PC-3 (cell line): Measurements from ENCODE around the gene SLC41A3.

Source experiments
- EZH2 ChIP-seq: fragments of 300-600 bp; sonication (generic); IDR thresholded peaks from one replicate; pipeline ENCODE4 v1.6.1; 2017; ENCODE audit warnings: antibody characterized with exemption, mild to moderate bottlenecking, low read length; ENCODE audit not compliant: unreplicated experiment
- EZH2phosphoT487 ChIP-seq: fragments of 300-600 bp; sonication (generic); IDR thresholded peaks from 2 replicates; pipeline ENCODE4 v1.6.1; 2018; ENCODE audit warnings: mild to moderate bottlenecking, antibody characterized with exemption, low read length, borderline replicate concordance
- TF ChIP-seq, protein P1 (sequence below): fragments of 300-600 bp; sonication (generic); conservative IDR thresholded peaks from 2 replicates; pipeline ENCODE4 v1.5.1; 2017; ENCODE audit warnings: antibody characterized with exemption, low read depth, mild to moderate bottlenecking, low read length

DNA sequence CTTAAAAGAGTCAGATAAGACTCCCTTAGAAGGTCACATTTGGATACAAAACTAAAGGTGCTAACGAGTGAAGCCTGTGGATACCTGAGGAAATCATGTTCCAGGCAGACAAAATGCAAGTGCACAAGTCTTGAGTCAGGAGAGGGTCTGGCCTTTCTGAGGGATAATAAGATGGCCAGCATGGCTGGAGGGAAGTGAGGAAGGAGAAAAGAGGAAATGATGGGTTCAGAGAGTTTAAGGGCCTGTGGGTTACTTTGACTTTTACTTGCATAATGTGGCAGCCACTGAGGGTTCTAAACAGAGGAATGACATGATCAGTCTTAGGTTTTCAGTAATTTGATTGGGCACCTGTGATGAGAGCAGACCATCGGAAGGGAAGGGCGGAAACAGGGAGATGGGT is 118.4 kb downstream of the SLC41A3 start:
- TF ChIP-seq, protein P1, sequence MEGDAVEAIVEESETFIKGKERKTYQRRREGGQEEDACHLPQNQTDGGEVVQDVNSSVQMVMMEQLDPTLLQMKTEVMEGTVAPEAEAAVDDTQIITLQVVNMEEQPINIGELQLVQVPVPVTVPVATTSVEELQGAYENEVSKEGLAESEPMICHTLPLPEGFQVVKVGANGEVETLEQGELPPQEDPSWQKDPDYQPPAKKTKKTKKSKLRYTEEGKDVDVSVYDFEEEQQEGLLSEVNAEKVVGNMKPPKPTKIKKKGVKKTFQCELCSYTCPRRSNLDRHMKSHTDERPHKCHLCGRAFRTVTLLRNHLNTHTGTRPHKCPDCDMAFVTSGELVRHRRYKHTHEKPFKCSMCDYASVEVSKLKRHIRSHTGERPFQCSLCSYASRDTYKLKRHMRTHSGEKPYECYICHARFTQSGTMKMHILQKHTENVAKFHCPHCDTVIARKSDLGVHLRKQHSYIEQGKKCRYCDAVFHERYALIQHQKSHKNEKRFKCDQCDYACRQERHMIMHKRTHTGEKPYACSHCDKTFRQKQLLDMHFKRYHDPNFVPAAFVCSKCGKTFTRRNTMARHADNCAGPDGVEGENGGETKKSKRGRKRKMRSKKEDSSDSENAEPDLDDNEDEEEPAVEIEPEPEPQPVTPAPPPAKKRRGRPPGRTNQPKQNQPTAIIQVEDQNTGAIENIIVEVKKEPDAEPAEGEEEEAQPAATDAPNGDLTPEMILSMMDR = no peak
- TF ChIP-seq EZH2phosphoT487 = no peak
- no peak for TF ChIP-seq EZH2
